A549 (cell line): ENCODE results near the gene SERPINA6. TPM values are rescaled to one million over a fixed set of nuclear protein-coding genes. Genes with fewer than 3 reads are reported as not detected.
"Not testable (repeated sequence)": the region's sequence is repeated elsewhere in the genome, so short reads cannot be mapped to it uniquely, and the experiment has no call there.

Source experiments
- ATAC-seq, 2 experiments: fragments of 200-7000 bp in 1 of 2; fragments of >200 bp in 1 of 2; cut with Nextera tagmentation in 1 of 2; cut with Tn5 transposase in 1 of 2; 3 replicates each; pipeline versions ENCODE4 v1.8.0 to v1.9.1; 2018 to 2020; ENCODE audit warnings: mild to moderate bottlenecking in 1 of 2, moderate library complexity in 1 of 2
- CTCF ChIA-PET: fragments of 300-600 bp; sonication (Branson Sonifier 250); formaldehyde crosslinking; extraction: SDS; loops from one replicate; lab custom pipeline; 2021; ENCODE audit warnings: antibody characterized with exemption, inconsistent platforms; lab: Yijun Ruan, JAX
- POLR2A ChIA-PET: fragments of 350-600 bp; formaldehyde crosslinking; extraction: SDS; loops from one replicate; lab custom pipeline; 2021; ENCODE audit warnings: antibody characterized with exemption, inconsistent platforms; lab: Yijun Ruan, JAX
- DNase-seq, 2 experiments: peaks; one replicate each; pipeline versions ENCODE4 v3.0.0 to v3.0.0-alpha.2; 2011 to 2016; ENCODE audit warnings: low read depth in 1 of 2, low spot score in 1 of 2
- FAIRE-seq: peaks from 2 replicates; lab custom pipeline; 2011; peaks lifted over from hg19 to GRCh38; lab: Jason Lieb, UNC
- H3K27ac ChIP-seq, 2 experiments: fragments of >200 bp; sonication (Bioruptor Twin); formaldehyde crosslinking; 3 replicates each; pipeline ENCODE4 v1.5.1; 2016 to 2017
- H3K4me1 ChIP-seq: fragments of >200 bp; sonication (Bioruptor Twin); formaldehyde crosslinking; 3 replicates; pipeline ENCODE4 v1.6.1; 2016
- H3K4me2 ChIP-seq: fragments of >200 bp; sonication (Bioruptor Twin); formaldehyde crosslinking; 3 replicates; pipeline ENCODE4 v1.6.1; 2016
- H3K4me3 ChIP-seq: fragments of >200 bp; sonication (Bioruptor Twin); formaldehyde crosslinking; 3 replicates; pipeline ENCODE4 v1.5.1; 2016
- H3K9me3 ChIP-seq: fragments of >200 bp; sonication (Bioruptor Twin); formaldehyde crosslinking; 3 replicates; pipeline ENCODE4 v1.6.1; 2016
- CBX2 ChIP-seq: fragments of 200-600 bp; sonication (generic); IDR thresholded peaks from 2 replicates; pipeline ENCODE4 v1.6.1; 2016; ENCODE audit warnings: low read depth, mild to moderate bottlenecking, borderline replicate concordance
- CHD2 ChIP-seq: fragments of 150-350 bp; IDR thresholded peaks from 2 replicates; pipeline ENCODE4 v1.6.1; 2014; ENCODE audit warnings: low read length; ENCODE audit not compliant: partially characterized antibody
- CHD4 ChIP-seq: fragments of 200-600 bp; sonication (generic); IDR thresholded peaks from 2 replicates; pipeline ENCODE4 v1.6.1; 2016; ENCODE audit warnings: antibody characterized with exemption, mild to moderate bottlenecking, borderline replicate concordance
- CTCF ChIP-seq: fragments of >200 bp; sonication (Bioruptor Twin); formaldehyde crosslinking; IDR thresholded peaks from 3 replicates; pipeline ENCODE4 v1.5.1; 2016
- E2F6 ChIP-seq: IDR thresholded peaks from 2 replicates; pipeline ENCODE4 v1.6.1; 2012; ENCODE audit warnings: low read depth, borderline replicate concordance
- EP300 ChIP-seq, 2 experiments: fragments of >200 bp; sonication (Bioruptor Twin); formaldehyde crosslinking; IDR thresholded peaks; 2 replicates in 1 of 2; 3 replicates in 1 of 2; pipeline ENCODE4 v1.6.1; 2016 to 2017
- HES2 ChIP-seq: fragments of >200 bp; sonication (Bioruptor Twin); formaldehyde crosslinking; IDR thresholded peaks from 2 replicates; pipeline ENCODE4 v1.6.1; 2016
- HEYL ChIP-seq: fragments of 250-450 bp; sonication (Bioruptor Pico); IDR thresholded peaks from 2 replicates; pipeline ENCODE4 v1.8.0; 2021; ENCODE audit warnings: mild to moderate bottlenecking, moderate library complexity
- HOXA7 ChIP-seq: fragments of 250-450 bp; sonication (Bioruptor Pico); IDR thresholded peaks from 2 replicates; pipeline ENCODE4 v1.5.0; 2020; ENCODE audit warnings: mild to moderate bottlenecking, moderate library complexity
- KDM5A ChIP-seq: fragments of 200-600 bp; sonication (generic); IDR thresholded peaks from 2 replicates; pipeline ENCODE4 v1.6.1; 2016; ENCODE audit warnings: antibody characterized with exemption, mild to moderate bottlenecking
- NPAS2 ChIP-seq: fragments of 250-450 bp; sonication (Bioruptor Pico); IDR thresholded peaks from 2 replicates; pipeline ENCODE4 v1.8.0; 2022; ENCODE audit warnings: mild to moderate bottlenecking, moderate library complexity, borderline replicate concordance
- NR3C1 ChIP-seq: fragments of >200 bp; sonication (Bioruptor Twin); formaldehyde crosslinking; IDR thresholded peaks from 3 replicates; pipeline ENCODE4 v1.6.1; 2017
- POLR2A ChIP-seq: IDR thresholded peaks from 2 replicates; pipeline ENCODE4 v1.6.1; 2012; ENCODE audit warnings: mild to moderate bottlenecking, low read length
- POLR2AphosphoS2 ChIP-seq: conservative IDR thresholded peaks from 2 replicates; pipeline ENCODE4 v1.6.1; 2012; ENCODE audit warnings: low read length, improper control_type of control experiment, inconsistent platforms
- RAD21 ChIP-seq, 2 experiments: fragments of >200 bp in 1 of 2; sonication (Bioruptor Twin) in 1 of 2; formaldehyde crosslinking in 1 of 2; IDR thresholded peaks in 1 of 2; conservative IDR thresholded peaks in 1 of 2; 2 replicates in 1 of 2; 3 replicates in 1 of 2; pipeline ENCODE4 v1.6.1; 2012 to 2018; ENCODE audit warnings: inconsistent platforms in 1 of 2
- RARB ChIP-seq: fragments of 250-450 bp; sonication (Bioruptor Pico); IDR thresholded peaks from 2 replicates; pipeline ENCODE4 v1.8.0; 2021; ENCODE audit warnings: mild to moderate bottlenecking, moderate library complexity
- RNF2 ChIP-seq: fragments of 200-600 bp; sonication (generic); IDR thresholded peaks from 2 replicates; pipeline ENCODE4 v1.6.1; 2016; ENCODE audit warnings: low read depth, mild to moderate bottlenecking, antibody characterized with exemption, moderate library complexity, borderline replicate concordance
- TP53 ChIP-seq: fragments of 250-450 bp; sonication (Bioruptor Pico); IDR thresholded peaks from 2 replicates; pipeline ENCODE4 v1.5.0; 2021; ENCODE audit warnings: mild to moderate bottlenecking, moderate library complexity
- ZC3H11A ChIP-seq: fragments of 450-650 bp; IDR thresholded peaks from 2 replicates; pipeline ENCODE4 v1.6.1; 2014; ENCODE audit warnings: antibody characterized with exemption, mild to moderate bottlenecking
- WGBS: methylation state at CpG from one replicate; pipeline ENCODE4 v1.1.6; 2017; ENCODE audit errors: missing lambda C conversion rate; 5-methylcytosine and 5-hydroxymethylcytosine counted together
- polyA plus RNA-seq, 4 experiments: library from polyadenylated mRNA; depleted of rRNA in 3 of 4; stranded (reverse); fragments of >200 nt; fragmentation: RNase III in 1 of 4; extraction: RNeasy Plus Mini Kit Qiagen cat#74134 plus additional on column Dnase treatment in 1 of 4; gene quantifications; 2 replicates in 3 of 4; 3 replicates in 1 of 4; pipeline ENCODE4 v1.2.3, GENCODE V29; 2011 to 2017
- TF ChIP-seq, protein P1 (sequence below): fragments of >200 bp; sonication (Bioruptor Twin); formaldehyde crosslinking; IDR thresholded peaks from 3 replicates; pipeline ENCODE4 v1.6.1; 2016
- TF ChIP-seq, protein P2 (sequence below): IDR thresholded peaks from 2 replicates; pipeline ENCODE4 v1.6.1; 2012
- TF ChIP-seq, protein P3 (sequence below): fragments of 150-350 bp; IDR thresholded peaks from 2 replicates; pipeline ENCODE4 v1.6.1; 2014; ENCODE audit warnings: low read depth, mild to moderate bottlenecking, low read length

SERPINA6 gene
- polyA plus RNA-seq, 2 of the 4 experiments (the other 2 are of a cell fraction), result 0.43 to 1.8 TPM

GRCh38 chr14:94354638-94355185 is 31.6 kb upstream of the SERPINA6 start:
- 84% methylated on average over 3 of the region's 3 CpGs for WGBS
- ChIA-PET POLR2A (no interaction called here), CTCF (interaction anchor here (0.6 to 3.5 kb wide), 8 partner anchors 8 to 380 kb away, joined by 3 to 24 read pairs (median 3); no protein-coding TSS in a partner anchor)
- H3K27ac ChIP-seq, result no peak overlapping the region
- ATAC-seq (no peak), DNase-seq (no peak), FAIRE-seq (no peak)
- peaks cover 13% of the 10 kb centered on the region; the same call in 2 of the 3 replicates for H3K4me1 ChIP-seq
- H3K4me2 ChIP-seq, result peak overlapping the region; percentile 72
- H3K4me3 ChIP-seq, result no peak overlapping the region
- TF ChIP-seq POLR2A, result no peak
- TF ChIP-seq, protein P1, sequence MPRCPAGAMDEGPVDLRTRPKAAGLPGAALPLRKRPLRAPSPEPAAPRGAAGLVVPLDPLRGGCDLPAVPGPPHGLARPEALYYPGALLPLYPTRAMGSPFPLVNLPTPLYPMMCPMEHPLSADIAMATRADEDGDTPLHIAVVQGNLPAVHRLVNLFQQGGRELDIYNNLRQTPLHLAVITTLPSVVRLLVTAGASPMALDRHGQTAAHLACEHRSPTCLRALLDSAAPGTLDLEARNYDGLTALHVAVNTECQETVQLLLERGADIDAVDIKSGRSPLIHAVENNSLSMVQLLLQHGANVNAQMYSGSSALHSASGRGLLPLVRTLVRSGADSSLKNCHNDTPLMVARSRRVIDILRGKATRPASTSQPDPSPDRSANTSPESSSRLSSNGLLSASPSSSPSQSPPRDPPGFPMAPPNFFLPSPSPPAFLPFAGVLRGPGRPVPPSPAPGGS, result no peak
- TF ChIP-seq, protein P2, sequence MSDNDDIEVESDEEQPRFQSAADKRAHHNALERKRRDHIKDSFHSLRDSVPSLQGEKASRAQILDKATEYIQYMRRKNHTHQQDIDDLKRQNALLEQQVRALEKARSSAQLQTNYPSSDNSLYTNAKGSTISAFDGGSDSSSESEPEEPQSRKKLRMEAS, result no peak
- TF ChIP-seq KDM5A, result no peak
- no peak for TF ChIP-seq EP300 (IDR thresholded peaks at IDR 0.05)
- no peak for TF ChIP-seq RARB
- TF ChIP-seq, protein P3, sequence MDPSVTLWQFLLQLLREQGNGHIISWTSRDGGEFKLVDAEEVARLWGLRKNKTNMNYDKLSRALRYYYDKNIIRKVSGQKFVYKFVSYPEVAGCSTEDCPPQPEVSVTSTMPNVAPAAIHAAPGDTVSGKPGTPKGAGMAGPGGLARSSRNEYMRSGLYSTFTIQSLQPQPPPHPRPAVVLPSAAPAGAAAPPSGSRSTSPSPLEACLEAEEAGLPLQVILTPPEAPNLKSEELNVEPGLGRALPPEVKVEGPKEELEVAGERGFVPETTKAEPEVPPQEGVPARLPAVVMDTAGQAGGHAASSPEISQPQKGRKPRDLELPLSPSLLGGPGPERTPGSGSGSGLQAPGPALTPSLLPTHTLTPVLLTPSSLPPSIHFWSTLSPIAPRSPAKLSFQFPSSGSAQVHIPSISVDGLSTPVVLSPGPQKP, result no peak
- no peak for TF ChIP-seq CHD2
- no peak for TF ChIP-seq RNF2
- no peaks in the 10 kb centered on the region for H3K9me3 ChIP-seq

DNA sequence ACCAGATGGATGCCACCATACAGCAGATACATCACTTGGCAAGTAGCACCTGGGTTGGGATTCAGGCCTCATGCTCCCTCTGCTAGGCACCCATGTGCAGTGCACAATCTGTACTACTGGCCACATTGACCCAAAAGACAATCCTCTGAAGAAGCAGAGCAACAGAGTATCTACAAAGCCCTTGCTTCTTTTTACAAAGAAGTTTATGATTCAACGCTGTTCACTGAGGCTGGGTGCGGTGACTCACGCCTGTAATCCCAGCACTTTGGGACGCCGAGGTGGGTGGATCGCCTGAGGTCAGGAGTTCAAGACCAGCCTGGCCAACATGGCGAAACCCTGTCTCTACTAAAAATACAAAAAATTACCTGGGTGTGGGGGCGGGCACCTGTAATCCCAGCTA is 31.1 kb upstream of the SERPINA6 start:
- H3K4me2 ChIP-seq, H3K9me3 ChIP-seq, DNase-seq, H3K27ac ChIP-seq, FAIRE-seq, H3K4me3 ChIP-seq, ATAC-seq, POLR2A ChIA-PET: not testable (repeated sequence)
- WGBS, result 63% methylated on average over 8 of the region's 8 CpGs
- H3K4me1 ChIP-seq, result peaks cover 13% of the 10 kb centered on the region; the same call in 2 of the 3 replicates
- CTCF ChIA-PET, result interaction anchor here (1.6 to 1.7 kb wide), 2 partner anchors 8 to 324 kb away, joined by 3 to 4 read pairs; no protein-coding TSS in a partner anchor

GRCh38 chr14:94349276-94349675 is 26.1 kb upstream of the SERPINA6 start:
- Histone ChIP-seq H3K27ac (no peak overlapping the region), H3K9me3 (no peaks in the 10 kb centered on the region), H3K4me3 (no peak overlapping the region), H3K4me2 (no peak overlapping the region), H3K4me1 (peaks cover 19% of the 10 kb centered on the region)
- WGBS, result 48% methylated on average over 7 of the region's 7 CpGs
- FAIRE-seq (no peak), DNase-seq (no peak), ATAC-seq (no peak)
- ChIA-PET POLR2A (no interaction called here), CTCF (no interaction called here)
- TF ChIP-seq TP53 (CRISPR knock-in tag) (no peak), NR3C1 (no peak), CHD2 (no peak), RAD21 (conservative IDR thresholded peaks at IDR 0.05 in 1 of 2, IDR thresholded peaks at IDR 0.05 in 1 of 2) (no peak), POLR2A (no peak), HES2 (no peak)

DNA sequence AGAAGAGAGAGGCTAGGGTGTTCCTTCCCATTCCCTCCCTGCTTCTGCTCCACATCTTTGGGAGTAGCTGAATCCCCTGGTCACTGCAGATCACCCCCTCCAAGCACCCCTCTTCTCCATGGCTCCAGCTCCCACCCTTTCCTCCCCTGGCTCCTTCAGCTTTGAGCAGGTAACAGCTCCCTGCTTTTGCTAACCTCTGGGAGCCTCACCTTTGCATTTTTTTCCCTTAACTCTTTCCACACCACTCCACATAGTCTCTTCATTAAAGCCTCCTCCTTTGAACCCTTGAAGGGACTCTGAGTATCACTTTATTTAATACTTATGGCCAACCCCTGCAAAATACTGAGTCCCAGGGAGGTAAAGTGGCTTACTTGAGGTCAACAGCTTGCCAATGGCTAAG is 25.7 kb upstream of the SERPINA6 start:
- no peak for FAIRE-seq
- H3K9me3 ChIP-seq, result no peaks in the 10 kb centered on the region
- no peak overlapping the region for H3K4me3 ChIP-seq
- no peak overlapping the region for H3K27ac ChIP-seq
- no peak for ATAC-seq
- H3K4me2 ChIP-seq, result no peak overlapping the region
- H3K4me1 ChIP-seq, result peaks cover 19% of the 10 kb centered on the region
- DNase-seq, result no peak
- POLR2A ChIA-PET, result no interaction called here
- CTCF ChIA-PET, result no interaction called here
- no peak for TF ChIP-seq NPAS2 (CRISPR knock-in tag)
- no peak for TF ChIP-seq HOXA7
- TF ChIP-seq CTCF, result no peak
- no peak for TF ChIP-seq ZC3H11A
- no peak for TF ChIP-seq CHD4
- TF ChIP-seq HEYL, result no peak
- TF ChIP-seq CBX2, result no peak
- no peak for TF ChIP-seq POLR2AphosphoS2
- no peak for TF ChIP-seq CHD2
- no peak for TF ChIP-seq EP300 (IDR thresholded peaks at IDR 0.05)
- TF ChIP-seq E2F6, result no peak
- TF ChIP-seq, protein P3, result no peak
- TF ChIP-seq HES2, result no peak
